ENCODE results near the gene UGT1A10.

GRCh38 chr2:233791883-233792329 lies 155.7 kb downstream of the UGT1A10 start:
- no peak for TF ChIP-seq ZNF274 (IDR thresholded peaks at IDR 0.05; ENCODE audit: insufficient read depth, insufficient read length)
- TF ChIP-seq POLR2AphosphoS2 (IDR thresholded peaks at IDR 0.05; ENCODE audit: low read depth, low read length), result no peak
- TF ChIP-seq ZBTB40 (IDR thresholded peaks at IDR 0.05; ENCODE audit: borderline replicate concordance), result no peak
- TF ChIP-seq CTCF (IDR thresholded peaks at IDR 0.05 in 2 of 3, conservative IDR thresholded peaks at IDR 0.05 in 1 of 3; ENCODE audit: control insufficient read depth in 2 of 3, extremely low read depth in 1 of 3, insufficient read depth in 1 of 3, low read depth in 3 of 3, low read length in 3 of 3), result no peak

Data from GM12878 (cell line).